Stimulated activated CD8-positive, alpha-beta memory T cell treated with anti-CD3 and anti-CD28 coated beads, Interleukin-12 subunit alpha, Interleukin-12 subunit beta, amount 100 ng/mL, for 1 hour (primary cell): Measurements from ENCODE around the gene MALRD1.

Experiments used
- DNase-seq: peaks from one replicate; pipeline ENCODE4 v3.0.0-alpha.2; 2020; ENCODE audit warnings: low read depth

MALRD1 gene

DNA sequence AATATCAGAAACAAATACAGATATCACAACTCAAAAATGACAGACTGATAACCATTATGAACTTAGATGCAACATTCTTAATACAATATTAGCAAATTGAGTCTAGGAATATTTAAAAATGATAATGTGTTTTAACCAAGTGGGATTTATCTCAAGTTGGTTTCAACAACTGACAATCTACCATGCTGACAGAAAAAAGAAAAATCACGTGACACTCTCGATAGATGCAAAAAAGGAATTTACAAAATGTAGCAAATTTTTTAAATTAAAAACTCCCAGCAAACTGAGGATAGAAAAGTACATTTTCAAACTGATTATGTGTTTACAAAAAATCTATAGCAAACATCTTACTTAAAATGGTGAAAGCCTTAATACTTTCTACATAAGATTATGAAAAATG lies 177.4 kb downstream of the MALRD1 start:
- no peak for DNase-seq

DNA sequence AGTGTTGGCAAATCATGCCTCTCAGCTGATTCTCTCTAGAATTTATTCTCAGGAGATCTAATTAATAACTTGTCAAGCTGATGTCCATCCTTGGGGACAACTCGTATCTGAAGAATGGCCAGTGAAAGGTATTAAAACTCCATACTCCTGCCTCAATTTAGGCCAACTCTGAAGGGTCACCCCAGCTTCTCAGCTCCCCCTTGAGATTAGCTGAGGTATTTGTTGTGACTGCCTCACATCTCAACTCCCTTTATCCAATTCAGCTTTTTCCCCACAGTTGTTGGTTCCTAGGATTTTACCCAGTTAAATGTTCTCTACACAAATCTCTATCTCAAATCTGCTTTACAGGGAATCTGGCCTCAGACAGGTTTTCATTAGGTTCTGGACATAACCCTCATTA lies 182.4 kb downstream of the MALRD1 start:
- DNase-seq: no peak

DNA sequence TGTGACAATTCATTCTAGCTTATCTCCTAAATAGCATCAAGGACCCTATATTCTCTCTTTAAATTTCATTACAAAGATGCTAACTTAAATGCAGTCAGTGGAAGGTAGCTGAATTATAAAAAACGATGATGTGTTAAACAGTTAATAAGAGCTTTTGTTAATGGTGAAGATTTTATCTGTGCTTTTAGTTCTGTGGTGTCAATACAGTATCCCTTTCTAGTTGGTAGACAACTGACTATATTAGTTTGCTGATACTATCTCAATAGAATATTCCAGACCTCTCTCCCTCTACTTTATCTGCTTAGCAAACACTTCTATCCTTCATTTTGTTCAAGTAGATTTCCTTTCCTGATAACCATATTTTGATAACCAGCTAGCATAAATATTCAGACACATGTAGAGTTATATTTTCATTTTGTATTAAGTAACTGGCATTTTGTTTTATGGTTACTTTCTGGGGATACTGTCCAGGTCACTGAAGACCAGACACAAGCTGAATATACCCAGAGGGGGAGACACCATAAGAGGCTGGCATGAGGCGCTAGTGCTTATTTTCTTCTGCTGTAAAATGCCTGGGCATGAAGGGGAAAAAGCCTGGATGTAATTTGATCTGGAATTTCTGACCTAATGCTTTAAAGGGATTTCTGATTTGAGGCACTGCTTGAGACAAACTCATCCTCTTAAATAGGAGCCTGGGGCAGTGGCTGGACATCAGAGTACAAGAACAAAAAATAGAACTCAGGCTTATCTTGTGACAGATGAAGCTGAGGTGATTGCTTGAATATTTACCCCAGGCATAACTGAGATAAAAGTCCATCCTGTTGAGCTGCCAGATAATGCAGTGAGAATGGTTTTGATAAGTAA lies 197.5 kb downstream of the MALRD1 start:
- no peak for DNase-seq

DNA sequence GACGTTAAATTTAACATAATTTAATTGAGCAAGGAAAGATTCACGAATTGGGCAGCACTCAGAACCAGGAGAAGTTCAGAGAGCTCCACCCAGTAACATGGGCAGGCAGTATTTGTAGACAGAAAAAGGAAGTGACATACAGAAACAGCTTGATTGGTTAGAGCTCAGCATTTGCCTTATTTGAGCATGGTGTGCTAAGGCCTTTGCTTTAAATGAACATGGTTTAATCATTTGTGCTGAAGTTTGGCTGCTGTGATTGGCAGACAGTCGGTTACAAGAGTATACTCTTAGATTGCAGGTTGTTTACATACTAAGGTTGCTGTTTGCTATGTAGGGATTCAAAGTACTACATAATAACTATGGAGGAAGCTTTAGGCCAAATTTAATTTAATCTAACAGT lies 199.2 kb downstream of the MALRD1 start:
- DNase-seq: no peak

DNA sequence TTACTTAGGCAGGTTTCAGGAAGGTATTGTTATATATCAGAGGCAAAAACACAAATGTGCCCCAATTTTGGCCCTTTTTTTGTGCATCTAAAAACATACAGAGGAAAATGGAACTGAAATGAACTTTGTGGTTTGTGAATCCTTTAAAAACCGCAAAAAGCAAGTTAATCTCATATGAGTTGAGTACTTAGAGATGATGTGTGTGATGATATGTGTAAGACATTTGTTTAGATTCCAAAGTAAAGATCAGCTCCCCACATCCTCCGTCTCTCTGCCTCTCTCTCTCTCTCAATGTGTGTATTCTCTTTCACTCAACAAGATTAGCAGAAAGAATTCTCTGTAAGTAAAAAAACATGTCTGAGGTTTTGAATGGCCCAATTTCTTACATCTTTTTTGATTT lies 201.9 kb downstream of the MALRD1 start:
- no peak for DNase-seq

DNA sequence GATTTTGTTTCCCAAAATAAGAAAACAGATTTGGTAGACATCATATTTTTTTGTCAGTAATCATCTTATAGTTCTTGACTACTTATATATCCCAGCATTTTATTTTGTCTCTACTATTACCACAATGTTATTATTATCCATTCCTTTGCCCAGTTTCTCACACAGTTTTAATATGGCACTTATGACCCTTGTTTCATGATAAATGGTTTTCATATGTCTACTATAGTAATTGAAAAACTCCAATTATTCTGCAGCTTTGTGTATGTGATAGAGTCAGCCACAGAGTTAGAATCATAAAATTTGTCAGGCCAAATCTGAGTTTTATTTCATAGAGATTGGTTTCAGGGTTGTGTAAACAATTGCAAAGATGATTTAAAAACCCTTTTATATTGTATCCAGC lies 203.9 kb downstream of the MALRD1 start:
- no peak for DNase-seq

DNA sequence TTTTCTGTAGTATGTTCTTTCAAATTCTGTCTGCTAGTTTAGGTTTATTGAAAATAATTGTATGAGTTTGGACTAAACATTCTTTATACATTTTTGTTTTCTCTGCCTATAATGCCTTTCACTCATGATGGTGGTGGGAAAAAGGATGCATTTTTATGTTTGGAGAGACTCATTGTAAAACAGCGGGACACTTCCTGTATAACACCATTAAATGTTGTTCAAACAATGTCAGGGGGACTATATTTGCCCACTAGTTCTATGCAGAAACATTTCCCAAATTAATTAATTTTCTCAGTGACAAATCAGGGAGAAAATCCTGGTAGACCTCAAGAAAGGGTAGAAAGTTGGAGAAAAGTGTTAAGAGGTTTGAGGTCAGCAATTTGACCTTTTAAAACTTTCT lies 207.7 kb downstream of the MALRD1 start:
- DNase-seq: no peak

DNA sequence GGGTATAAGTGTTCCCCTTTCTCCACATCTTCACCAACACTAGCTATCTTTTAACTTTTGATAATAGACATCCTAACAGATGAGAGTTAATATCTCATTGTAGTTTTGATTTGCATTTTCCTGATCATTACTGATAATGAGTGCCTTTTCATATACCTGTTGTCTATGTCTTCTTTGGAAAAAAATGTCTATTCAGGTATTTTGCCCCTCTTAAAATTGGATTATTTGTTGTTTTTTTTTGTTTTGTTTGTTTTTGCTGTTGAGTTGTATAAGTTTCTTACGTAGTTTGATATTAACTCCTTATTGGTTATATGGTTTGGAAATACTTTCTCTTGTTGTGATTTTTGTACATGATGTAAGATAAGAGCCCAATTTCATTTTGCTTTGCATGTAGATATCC lies 214.7 kb downstream of the MALRD1 start:
- DNase-seq: no peak

DNA sequence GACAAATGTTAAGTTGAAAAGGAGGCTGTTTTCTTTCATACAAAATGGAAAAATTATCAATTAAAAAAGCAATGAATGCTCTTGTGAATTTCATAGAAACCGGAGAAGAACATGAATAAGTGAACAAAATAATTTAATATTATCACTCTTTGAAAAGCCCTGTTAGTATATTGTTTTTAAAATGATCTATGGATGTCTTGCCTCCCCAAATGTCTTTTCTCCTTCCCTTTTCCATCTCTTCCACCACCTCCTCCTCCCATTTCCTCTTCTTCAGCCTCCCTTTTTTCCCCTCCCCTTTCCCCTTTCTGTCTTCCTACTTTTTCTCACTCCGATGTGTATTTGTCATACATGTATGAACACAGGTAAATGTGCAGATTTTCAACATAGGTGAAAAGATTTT lies 234.7 kb downstream of the MALRD1 start:
- DNase-seq: no peak

DNA sequence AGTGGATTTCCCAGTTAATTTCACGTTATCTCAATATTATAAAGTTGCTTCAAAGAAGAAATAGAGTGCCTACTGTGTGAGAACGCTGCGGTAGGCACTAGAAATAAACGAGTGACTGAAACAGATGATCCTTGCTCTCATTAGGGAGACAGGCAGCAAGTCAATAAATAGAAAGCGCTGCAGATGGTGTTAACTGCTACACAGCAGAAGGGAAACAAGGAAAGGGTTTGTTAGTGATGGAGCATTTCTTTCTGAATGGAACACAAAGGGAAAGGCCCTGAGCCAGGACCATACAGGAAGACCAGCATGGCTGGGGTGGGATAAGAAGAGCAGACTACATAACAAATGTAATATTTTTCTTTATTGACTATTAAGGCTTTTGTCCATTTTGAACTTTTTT lies 235.2 kb downstream of the MALRD1 start:
- DNase-seq: no peak

DNA sequence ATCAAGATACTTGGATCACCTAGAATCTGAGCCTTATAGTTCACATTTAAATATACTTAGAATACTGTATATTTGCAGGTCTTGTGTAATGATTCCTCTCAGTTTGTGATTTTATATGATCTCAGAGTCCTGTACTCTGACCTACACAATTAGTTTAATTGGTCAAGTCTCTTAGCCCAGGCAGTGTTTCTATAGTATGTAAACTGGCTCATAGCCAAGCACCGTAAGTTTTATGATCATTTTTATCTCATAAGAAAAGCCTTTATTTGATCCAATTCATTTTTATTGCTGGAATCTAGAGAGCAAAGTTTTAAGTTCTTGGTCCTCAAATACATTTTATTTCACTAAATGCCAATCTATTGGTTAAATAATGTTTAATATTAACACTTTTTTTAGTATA lies 242.2 kb downstream of the MALRD1 start:
- DNase-seq: no peak

DNA sequence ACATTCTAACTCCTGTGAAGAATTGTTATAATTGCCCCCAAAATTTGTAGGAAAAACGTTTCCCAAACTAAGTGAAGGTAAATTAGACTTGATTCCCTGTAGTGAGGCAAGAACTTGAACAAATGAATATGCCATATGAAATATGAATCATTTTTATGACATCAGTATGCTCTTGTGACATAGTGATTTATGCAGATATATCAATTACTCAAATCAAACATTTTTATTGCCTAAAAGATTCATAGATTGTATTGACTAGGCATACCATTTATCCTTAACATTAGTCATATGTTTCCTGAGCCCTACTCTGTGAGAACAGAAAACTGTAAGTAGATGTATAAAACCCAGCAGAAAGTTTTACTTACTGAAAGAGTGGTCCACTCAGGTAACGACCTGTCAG lies 245.6 kb downstream of the MALRD1 start:
- no peak for DNase-seq

DNA sequence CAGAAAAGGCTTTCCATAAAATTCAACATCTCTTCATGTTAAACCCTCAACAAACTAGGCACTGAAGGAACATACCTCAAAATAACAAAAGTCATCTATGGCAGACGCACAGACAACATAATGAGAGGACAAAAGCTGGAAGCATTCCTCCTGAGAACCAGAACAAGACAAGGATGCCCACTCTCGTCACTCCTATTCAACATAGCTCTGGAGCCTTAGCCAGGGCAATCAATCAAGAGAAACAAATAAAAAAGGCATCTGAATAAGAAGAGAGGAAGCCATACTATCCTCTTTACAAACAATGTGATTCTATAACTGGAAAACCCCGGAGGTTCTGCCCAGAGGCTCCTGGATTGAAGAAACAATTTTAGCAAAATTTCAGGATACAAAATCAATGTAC lies 251.0 kb downstream of the MALRD1 start:
- DNase-seq: no peak

DNA sequence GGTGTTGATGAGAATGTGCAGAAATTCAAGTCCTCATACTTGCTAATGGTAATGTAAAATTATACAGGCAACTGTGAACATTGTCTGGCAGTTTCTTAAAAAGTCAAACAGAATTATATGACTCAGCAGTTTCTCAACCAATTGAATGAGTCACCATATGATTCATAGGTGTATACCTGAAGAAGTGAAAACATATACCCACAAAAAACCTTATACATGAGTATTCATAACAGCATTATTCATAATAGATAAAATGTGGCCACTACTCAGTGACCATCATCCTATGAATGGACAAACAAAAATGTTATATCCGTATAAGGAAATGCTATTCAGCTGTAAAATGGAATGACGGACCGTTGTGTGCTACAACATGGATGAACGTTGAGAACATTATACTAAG lies 253.5 kb downstream of the MALRD1 start:
- DNase-seq: no peak

DNA sequence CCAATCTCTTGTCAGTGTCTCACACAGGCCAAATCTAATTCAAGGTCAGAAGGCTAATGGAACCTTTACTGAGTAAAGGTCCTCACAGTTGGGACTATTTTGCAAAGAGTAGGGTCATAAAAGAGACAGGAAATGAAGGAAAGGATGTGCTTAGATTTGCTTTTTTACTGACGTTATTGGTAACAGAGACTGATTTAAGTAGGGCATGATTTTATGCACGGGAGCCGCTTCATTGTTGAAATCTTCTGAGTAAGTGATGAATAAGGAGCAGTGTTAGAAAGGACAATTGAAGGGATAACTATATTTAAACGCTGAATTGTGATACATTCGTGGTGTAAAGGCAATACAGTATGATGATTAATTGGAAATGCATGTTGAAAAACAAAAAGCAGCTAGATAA lies 261.5 kb downstream of the MALRD1 start:
- DNase-seq: no peak

DNA sequence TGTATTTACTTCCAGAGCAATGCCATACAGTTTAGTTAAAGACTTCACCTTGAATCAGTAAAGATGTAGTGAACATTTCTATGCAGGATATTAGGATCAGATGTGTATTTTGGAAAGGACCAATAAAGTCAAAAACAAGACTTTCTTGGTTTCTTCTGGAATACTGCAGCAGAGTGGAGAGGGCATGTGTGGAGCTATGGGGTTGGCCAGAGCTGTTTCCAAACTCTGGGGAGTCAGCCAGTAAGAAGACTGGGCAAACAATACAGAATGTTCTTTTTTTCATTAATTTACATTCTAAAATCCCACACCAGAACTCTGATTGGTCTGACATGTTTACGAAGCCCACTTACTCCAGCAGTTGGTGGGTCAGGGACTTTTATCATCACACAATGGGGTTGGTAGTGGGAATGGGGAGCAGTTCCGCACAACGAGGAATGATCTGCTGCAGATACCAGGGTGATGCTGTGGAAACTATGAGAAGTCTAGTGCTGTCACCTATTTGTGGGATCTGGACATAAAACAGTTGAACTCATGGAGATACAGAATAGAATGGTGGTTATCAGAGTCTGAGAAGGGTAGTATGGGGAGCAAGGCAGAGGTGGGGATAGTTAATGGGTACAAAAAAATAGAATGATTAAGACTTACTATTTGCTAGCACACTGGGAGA lies 267.7 kb downstream of the MALRD1 start:
- DNase-seq: no peak

DNA sequence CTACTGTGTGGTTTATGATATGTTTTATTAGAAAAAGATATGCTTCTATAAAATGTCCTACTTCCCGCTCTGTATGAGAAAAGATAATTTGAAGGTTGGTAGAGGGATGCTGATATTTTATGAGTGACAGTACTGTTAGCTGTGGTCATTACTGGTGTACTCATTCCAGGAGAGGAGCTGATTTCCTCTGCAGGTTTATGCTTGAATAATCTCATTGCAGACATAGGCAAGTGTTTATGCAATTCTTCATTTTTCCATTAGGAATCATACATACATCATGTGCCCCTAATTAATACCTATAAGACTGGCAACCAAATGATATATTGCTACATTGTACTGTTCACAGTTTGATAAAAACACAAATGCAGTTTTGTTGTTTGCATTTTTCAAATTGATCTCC lies 269.4 kb downstream of the MALRD1 start:
- DNase-seq: no peak

DNA sequence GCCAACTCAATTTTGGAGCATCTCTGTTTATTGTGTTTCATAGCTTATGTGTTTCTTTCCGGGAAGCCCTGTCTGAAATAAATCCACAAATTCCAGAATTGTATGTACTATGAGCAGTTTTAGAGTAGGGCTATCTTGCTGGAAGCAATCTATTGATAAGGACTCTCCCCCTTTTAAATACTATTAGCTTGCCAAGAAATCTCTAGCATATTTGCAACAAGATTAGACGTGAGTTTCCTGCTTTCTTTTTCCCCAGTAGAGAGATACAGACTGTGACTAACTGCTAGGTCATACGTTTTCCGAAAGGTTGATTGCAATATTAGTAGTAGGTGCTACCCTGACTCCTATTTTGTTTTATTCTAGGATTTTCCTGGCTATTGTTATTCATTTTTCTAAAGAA lies 277.0 kb downstream of the MALRD1 start:
- no peak for DNase-seq

DNA sequence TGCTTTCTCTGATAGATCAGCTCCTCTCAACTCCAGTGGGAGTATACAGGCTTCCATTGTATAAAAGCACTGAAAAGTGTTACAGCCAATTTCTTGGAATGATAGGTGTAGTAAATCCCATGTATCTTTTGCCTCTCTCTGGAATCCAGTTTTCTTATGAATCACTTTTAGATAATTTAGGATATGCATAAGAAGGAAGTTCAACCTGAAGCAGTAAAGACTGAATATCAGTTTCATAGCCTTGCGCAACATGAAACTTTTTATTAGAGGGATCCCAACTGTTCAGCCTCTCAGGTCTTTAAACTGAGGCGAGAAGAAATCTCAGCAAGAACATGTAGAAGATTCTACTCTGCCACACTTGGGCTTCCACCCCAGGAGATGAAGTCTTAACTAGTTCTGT lies 280.0 kb downstream of the MALRD1 start:
- DNase-seq: no peak

DNA sequence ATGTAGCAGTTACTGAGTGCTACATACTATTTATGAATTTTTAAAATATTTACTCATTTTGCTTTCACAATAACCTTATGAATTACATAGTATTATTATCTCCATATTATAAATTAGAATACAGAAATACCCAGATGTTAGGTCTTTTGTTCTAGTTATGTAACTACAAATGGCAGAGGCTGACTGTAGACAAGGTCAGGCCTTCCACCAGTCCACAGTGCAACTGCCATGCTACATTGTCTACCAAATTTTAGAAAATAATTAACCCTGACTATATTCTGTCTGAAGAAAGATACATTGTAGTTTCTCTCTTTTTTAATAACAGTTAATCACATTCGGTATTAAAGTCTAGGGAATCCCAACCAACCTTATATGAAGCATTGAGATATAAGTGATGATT lies 280.9 kb downstream of the MALRD1 start:
- DNase-seq: no peak

DNA sequence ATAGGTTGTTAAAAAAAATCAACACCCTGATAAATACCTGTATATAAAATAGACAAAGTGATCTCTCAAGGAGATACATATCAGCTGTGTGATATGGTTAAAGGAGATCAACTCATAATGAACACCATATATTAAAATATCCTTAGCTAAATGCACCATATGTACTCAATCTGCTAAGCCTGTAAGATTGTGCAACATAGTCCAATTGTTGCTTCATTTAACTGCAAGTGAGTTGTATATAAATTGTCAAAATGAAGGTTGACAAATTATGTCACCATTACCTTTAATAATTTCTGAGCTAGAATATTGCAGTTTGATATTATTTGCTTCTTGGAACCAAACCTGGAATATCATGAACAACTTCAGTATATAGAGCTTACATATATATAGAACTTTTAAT lies 283.7 kb downstream of the MALRD1 start:
- DNase-seq: no peak

DNA sequence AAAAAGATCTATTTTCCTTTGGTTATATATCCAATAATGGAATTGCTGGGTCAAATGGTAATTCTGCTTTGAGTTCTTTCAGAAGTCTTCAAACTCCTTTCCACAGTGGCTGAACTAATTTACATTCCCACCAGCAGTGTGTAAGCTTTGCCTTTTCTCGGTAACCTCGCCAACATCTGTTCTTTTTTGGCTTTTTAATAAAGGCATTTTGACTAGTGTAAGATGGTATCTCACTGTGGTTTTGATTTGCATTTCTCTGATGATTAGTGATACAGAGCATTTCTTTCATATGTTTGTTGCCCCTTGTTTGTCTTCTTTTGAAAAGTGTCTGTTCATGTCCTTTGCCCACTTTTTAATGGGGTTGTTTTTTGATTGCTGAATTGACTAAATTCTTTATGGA lies 285.0 kb downstream of the MALRD1 start:
- no peak for DNase-seq

DNA sequence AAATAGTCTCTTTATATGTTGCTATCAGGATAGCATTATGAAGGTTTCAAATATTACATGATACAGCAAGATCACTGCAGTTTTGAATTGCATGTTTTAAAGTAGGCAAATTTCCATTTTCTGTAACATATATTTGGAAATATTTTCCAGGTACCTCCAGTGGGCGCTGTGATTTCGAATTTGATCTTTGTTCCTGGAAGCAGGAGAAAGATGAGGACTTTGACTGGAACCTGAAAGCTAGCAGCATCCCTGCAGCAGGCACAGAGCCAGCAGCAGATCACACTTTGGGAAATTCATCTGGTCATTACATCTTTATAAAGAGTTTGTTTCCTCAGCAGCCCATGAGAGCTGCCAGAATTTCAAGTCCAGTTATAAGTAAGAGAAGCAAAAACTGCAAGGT lies 299.0 kb downstream of the MALRD1 start:
- DNase-seq: no peak

DNA sequence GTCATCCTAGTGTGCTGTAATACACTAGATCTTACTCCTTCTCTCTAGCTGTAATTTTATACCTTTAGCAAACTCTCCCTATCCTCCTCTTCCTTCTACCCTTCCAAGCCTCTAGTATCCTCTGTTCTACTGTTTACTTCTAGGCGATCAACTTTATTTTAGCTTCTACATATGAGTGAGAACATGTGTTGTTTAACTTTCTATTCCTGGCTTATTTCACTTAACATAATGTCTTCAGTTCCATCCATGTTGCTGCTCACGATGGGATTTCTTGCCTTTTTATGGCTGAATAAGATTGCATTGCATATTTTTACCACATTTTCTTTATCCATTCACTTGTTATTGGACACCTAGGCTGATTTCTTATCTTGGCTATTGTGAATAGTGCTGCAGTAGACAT lies 318.6 kb downstream of the MALRD1 start:
- no peak for DNase-seq
